Right ventricle myocardium inferior (tissue), 1 donor: Measurements from ENCODE around the gene PGM5. TPM values are rescaled to one million over a fixed set of nuclear protein-coding genes. Genes with fewer than 3 reads are reported as not detected.

Experiments
- total RNA-seq: library from RNA; stranded (reverse); fragmentation: NEBNext Ultra II Directional; extraction: Animal tissue kit (Norgen Biotek cat#: 25700); gene quantifications from one replicate; pipeline ENCODE4 v1.2.1, GENCODE V29; 2021
- donor health status: DM: no; HTN: yes; CAD: no; lungs with severe emphysema.

The PGM5 gene
- total RNA-seq, 1 donor from 2014 or later = 151 TPM

Other genes starting within 250 kb of the PGM5 start
- gene ZNG1C, start 114.6 kb upstream of the PGM5 start, total RNA-seq = 12.7 TPM
- not detected for gene FOXD4L3, start 53.7 kb upstream of the PGM5 start, total RNA-seq
- gene TMEM252, start 184.3 kb downstream of the PGM5 start, total RNA-seq = not detected